ENCODE data around the gene CDH6. TPM values are rescaled to one million over a fixed set of nuclear protein-coding genes. Genes with fewer than 3 reads are reported as not detected.

The CDH6 gene
- total and polyA plus RNA-seq, 2 experiments from 2014 or later = 0.60 to 1.1 TPM

DNA sequence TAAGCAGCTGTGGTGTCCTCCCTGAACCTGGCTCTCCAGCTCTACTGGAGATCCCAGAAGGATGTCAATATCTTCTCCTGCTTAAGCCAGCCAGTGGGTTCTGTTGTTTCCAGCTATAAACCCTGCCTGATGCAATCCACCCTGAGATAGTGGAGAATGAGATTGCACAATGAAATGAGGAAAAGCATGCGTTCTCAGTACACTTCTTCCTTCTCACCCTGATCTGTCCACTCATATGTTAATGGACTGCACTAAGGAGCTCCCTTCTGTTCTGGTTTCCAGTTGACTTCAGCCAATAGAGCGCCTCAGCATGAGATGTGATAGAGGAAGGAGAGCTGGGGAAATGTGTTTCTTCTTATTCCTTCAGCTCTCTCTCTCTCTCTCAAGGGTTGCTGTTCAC is 40.0 kb upstream of the CDH6 start:
- no peaks in the 10 kb centered on the region for H4K20me1 ChIP-seq (replicated peaks; ENCODE audit: insufficient read depth)
- TF ChIP-seq, protein P1, sequence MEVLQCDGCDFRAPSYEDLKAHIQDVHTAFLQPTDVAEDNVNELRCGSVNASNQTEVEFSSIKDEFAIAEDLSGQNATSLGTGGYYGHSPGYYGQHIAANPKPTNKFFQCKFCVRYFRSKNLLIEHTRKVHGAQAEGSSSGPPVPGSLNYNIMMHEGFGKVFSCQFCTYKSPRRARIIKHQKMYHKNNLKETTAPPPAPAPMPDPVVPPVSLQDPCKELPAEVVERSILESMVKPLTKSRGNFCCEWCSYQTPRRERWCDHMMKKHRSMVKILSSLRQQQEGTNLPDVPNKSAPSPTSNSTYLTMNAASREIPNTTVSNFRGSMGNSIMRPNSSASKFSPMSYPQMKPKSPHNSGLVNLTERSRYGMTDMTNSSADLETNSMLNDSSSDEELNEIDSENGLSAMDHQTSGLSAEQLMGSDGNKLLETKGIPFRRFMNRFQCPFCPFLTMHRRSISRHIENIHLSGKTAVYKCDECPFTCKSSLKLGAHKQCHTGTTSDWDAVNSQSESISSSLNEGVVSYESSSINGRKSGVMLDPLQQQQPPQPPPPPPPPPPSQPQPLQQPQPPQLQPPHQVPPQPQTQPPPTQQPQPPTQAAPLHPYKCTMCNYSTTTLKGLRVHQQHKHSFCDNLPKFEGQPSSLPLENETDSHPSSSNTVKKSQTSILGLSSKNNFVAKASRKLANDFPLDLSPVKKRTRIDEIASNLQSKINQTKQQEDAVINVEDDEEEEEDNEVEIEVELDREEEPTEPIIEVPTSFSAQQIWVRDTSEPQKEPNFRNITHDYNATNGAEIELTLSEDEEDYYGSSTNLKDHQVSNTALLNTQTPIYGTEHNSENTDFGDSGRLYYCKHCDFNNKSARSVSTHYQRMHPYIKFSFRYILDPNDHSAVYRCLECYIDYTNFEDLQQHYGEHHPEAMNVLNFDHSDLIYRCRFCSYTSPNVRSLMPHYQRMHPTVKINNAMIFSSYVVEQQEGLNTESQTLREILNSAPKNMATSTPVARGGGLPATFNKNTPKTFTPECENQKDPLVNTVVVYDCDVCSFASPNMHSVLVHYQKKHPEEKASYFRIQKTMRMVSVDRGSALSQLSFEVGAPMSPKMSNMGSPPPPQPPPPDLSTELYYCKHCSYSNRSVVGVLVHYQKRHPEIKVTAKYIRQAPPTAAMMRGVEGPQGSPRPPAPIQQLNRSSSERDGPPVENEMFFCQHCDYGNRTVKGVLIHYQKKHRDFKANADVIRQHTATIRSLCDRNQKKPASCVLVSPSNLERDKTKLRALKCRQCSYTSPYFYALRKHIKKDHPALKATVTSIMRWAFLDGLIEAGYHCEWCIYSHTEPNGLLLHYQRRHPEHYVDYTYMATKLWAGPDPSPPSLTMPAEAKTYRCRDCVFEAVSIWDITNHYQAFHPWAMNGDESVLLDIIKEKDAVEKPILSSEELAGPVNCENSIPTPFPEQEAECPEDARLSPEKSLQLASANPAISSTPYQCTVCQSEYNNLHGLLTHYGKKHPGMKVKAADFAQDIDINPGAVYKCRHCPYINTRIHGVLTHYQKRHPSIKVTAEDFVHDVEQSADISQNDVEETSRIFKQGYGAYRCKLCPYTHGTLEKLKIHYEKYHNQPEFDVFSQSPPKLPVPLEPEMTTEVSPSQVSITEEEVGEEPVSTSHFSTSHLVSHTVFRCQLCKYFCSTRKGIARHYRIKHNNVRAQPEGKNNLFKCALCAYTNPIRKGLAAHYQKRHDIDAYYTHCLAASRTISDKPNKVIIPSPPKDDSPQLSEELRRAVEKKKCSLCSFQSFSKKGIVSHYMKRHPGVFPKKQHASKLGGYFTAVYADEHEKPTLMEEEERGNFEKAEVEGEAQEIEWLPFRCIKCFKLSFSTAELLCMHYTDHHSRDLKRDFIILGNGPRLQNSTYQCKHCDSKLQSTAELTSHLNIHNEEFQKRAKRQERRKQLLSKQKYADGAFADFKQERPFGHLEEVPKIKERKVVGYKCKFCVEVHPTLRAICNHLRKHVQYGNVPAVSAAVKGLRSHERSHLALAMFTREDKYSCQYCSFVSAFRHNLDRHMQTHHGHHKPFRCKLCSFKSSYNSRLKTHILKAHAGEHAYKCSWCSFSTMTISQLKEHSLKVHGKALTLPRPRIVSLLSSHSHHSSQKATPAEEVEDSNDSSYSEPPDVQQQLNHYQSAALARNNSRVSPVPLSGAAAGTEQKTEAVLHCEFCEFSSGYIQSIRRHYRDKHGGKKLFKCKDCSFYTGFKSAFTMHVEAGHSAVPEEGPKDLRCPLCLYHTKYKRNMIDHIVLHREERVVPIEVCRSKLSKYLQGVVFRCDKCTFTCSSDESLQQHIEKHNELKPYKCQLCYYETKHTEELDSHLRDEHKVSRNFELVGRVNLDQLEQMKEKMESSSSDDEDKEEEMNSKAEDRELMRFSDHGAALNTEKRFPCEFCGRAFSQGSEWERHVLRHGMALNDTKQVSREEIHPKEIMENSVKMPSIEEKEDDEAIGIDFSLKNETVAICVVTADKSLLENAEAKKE (CRISPR knock-in tag; IDR thresholded peaks at IDR 0.05) = no peak
- no peak for TF ChIP-seq POLR2AphosphoS5 (IDR thresholded peaks at IDR 0.05; ENCODE audit: low read depth)
- TF ChIP-seq JUNB (IDR thresholded peaks at IDR 0.05; ENCODE audit: unreplicated experiment) = no peak
- TF ChIP-seq EZH2phosphoT487 (IDR thresholded peaks at IDR 0.05; ENCODE audit: unreplicated experiment) = no peak
- TF ChIP-seq, protein P2, sequence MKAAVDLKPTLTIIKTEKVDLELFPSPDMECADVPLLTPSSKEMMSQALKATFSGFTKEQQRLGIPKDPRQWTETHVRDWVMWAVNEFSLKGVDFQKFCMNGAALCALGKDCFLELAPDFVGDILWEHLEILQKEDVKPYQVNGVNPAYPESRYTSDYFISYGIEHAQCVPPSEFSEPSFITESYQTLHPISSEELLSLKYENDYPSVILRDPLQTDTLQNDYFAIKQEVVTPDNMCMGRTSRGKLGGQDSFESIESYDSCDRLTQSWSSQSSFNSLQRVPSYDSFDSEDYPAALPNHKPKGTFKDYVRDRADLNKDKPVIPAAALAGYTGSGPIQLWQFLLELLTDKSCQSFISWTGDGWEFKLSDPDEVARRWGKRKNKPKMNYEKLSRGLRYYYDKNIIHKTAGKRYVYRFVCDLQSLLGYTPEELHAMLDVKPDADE (IDR thresholded peaks at IDR 0.05) = no peak
- TF ChIP-seq NANOG (IDR thresholded peaks at IDR 0.05; ENCODE audit: borderline replicate concordance) = no peak
- TF ChIP-seq, protein P3, sequence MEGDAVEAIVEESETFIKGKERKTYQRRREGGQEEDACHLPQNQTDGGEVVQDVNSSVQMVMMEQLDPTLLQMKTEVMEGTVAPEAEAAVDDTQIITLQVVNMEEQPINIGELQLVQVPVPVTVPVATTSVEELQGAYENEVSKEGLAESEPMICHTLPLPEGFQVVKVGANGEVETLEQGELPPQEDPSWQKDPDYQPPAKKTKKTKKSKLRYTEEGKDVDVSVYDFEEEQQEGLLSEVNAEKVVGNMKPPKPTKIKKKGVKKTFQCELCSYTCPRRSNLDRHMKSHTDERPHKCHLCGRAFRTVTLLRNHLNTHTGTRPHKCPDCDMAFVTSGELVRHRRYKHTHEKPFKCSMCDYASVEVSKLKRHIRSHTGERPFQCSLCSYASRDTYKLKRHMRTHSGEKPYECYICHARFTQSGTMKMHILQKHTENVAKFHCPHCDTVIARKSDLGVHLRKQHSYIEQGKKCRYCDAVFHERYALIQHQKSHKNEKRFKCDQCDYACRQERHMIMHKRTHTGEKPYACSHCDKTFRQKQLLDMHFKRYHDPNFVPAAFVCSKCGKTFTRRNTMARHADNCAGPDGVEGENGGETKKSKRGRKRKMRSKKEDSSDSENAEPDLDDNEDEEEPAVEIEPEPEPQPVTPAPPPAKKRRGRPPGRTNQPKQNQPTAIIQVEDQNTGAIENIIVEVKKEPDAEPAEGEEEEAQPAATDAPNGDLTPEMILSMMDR (conservative IDR thresholded peaks at IDR 0.05; ENCODE audit: low read depth in 2 of 2) = no peak
- no peak for TF ChIP-seq STAT1 (IDR thresholded peaks at IDR 0.05; ENCODE audit: unreplicated experiment)
- no peak for TF ChIP-seq ZNF331 (CRISPR knock-in tag; IDR thresholded peaks at IDR 0.05; ENCODE audit: low read depth)
- TF ChIP-seq REST (IDR thresholded peaks at IDR 0.05; ENCODE audit: unreplicated experiment) = no peak
- TF ChIP-seq ZNF114 (CRISPR knock-in tag; IDR thresholded peaks at IDR 0.05) = no peak
- TF ChIP-seq EZH2 (IDR thresholded peaks at IDR 0.05; ENCODE audit: low read depth, unreplicated experiment) = no peak
- no peak for TF ChIP-seq CREB1 (CRISPR knock-in tag; IDR thresholded peaks at IDR 0.05; ENCODE audit: low read depth)
- peak overlapping the region; percentile 14; the same call in 1 of the 2 replicates for H3K4me2 ChIP-seq
- H3K27ac Mint-ChIP-seq = peak overlapping the region; percentile 12
- H3K36me3 Mint-ChIP-seq (ENCODE audit: low read depth) = no peaks in the 10 kb centered on the region
- H3K79me2 ChIP-seq (replicated peaks; ENCODE audit: insufficient read depth) = no peaks in the 10 kb centered on the region
- H3K27ac ChIP-seq (ENCODE audit: low read depth) = no peak overlapping the region
- H3K27me3 ChIP-seq (ENCODE audit: insufficient read depth) = no peaks in the 10 kb centered on the region
- H3K9me2 ChIP-seq (ENCODE audit: insufficient read depth) = peaks cover 6% of the 10 kb centered on the region
- H3K36me3 ChIP-seq (ENCODE audit: insufficient read depth) = no peaks in the 10 kb centered on the region
- no peaks in the 10 kb centered on the region for H3K9me3 Mint-ChIP-seq
- H3K4me1 ChIP-seq (ENCODE audit: insufficient read depth) = peaks cover 23% of the 10 kb centered on the region
- DNase-seq (ENCODE audit: low spot score) = no peak
- no peak overlapping the region for H3K4me3 Mint-ChIP-seq
- no peak overlapping the region for H3K4me3 ChIP-seq
- peak overlapping the region; percentile 75; the same call in 1 of the 2 replicates for H2AFZ ChIP-seq
- H3K27me3 Mint-ChIP-seq (ENCODE audit: insufficient read depth, low read depth, poor library complexity) = peaks cover 1% of the 10 kb centered on the region
- ATAC-seq = peak; percentile 57; the same call in 2 of the 3 replicates
- no peaks in the 10 kb centered on the region for H3F3A ChIP-seq (replicated peaks; ENCODE audit: low read depth)
- peaks cover 42% of the 10 kb centered on the region for H3K4me1 Mint-ChIP-seq
